AG10803 (cell line): Measurements from ENCODE around the gene FOXRED1.

Source experiments
- DNase-seq: peaks from one replicate; pipeline ENCODE4 v3.0.0; 2010; ENCODE audit warnings: low read depth
- H3K4me3 ChIP-seq: 2 replicates; pipeline ENCODE4 v1.5.1; 2011; ENCODE audit warnings: mild to moderate bottlenecking, low read length, control low read depth
- CTCF ChIP-seq: conservative IDR thresholded peaks from 2 replicates; pipeline ENCODE4 v1.5.1; 2011; ENCODE audit warnings: mild to moderate bottlenecking, low read length, control low read depth, inconsistent platforms

Gene FOXRED1

GRCh38 chr11:126282361-126282735 lies 13.4 kb downstream of the FOXRED1 start:
- peak; percentile 47 for DNase-seq
- no peak for TF ChIP-seq CTCF
- peak overlapping the region; percentile 79 for H3K4me3 ChIP-seq

GRCh38 chr11:126282736-126283591 lies 14.0 kb downstream of the FOXRED1 start, which contains the start of gene TIRAP:
TIRAP (plus strand) TSS chr11:126283093; CDS start chr11:126290895, 7,802 bp downstream.
- no peak for TF ChIP-seq CTCF
- peak within 1 kb of the TSS; percentile 79 for H3K4me3 ChIP-seq
- DNase-seq: peak; percentile 52

- DNase-seq: peak; percentile 87
- no peak for TF ChIP-seq CTCF
- no peak overlapping the region for H3K4me3 ChIP-seq
Measured at GRCh38 chr11:126284829-126285228, 15.9 kb downstream of the FOXRED1 start.

GRCh38 chr11:126288237-126288636 lies 19.3 kb downstream of the FOXRED1 start:
- no peak for TF ChIP-seq CTCF

GRCh38 chr11:126290887-126291286 lies 21.9 kb downstream of the FOXRED1 start:
- TF ChIP-seq CTCF: no peak
- DNase-seq: no peak
- H3K4me3 ChIP-seq: no peak overlapping the region

More at GRCh38 chr11:126288237-126288636, 19.3 kb downstream of the FOXRED1 start:
- no peak overlapping the region for H3K4me3 ChIP-seq
- DNase-seq: no peak

GRCh38 chr11:126293726-126294125 lies 24.8 kb downstream of the FOXRED1 start:
- no peak for TF ChIP-seq CTCF
- no peak overlapping the region for H3K4me3 ChIP-seq
- no peak for DNase-seq

GRCh38 chr11:126297004-126297403 lies 28.1 kb downstream of the FOXRED1 start:
- H3K4me3 ChIP-seq: no peak overlapping the region
- no peak for DNase-seq
- no peak for TF ChIP-seq CTCF
